ENCODE measurements around the gene ARMH4.

Gene ARMH4

DNA sequence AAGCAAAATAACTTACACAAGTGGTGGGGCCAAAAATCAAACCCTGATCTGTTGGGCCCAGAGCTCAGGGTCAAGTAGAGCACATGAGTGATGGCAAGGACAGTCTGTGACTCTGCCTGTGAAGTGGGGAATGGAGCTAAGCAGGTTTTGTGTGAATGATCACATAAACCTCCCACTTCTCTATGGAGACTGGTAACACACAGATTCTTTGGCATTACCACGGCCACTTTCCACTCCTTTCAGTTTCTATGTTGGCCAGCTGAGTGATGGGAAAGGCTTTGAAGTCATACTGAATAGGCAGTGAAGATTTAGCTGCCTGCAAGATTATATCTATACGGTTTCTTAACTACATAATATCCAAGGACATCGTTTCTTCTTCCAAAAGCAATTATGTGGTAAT is 97.9 kb downstream of the ARMH4 start:
- no peak for DNase-seq (ENCODE audit: low spot score)

DNA sequence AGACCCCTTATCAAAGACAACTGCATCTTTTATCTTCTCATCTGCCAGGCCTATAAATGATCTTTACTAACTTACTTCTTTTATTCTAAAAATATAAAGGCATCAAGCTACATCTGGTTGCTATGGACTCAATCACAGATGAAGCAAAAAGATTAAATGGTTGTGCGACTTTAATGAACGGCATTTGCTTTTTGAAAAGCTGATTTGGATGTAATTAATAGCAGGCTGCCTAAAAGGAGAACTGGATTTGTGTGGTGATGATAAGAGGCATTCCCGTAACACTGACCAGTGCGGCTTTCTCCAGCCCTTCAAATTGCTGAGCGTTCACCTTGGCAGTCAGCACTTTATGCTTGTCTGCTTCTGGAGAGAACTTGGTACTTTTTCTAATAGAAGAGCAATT is 103.8 kb downstream of the ARMH4 start:
- DNase-seq (ENCODE audit: low spot score): no peak

- no peak for DNase-seq (ENCODE audit: low spot score)
These were observed 124.1 kb downstream of the ARMH4 start for GRCh38 chr14:58027904-58028303.

GRCh38 chr14:58026967-58027366 is 125.0 kb downstream of the ARMH4 start:
- DNase-seq (ENCODE audit: low spot score): no peak

GRCh38 chr14:58026219-58026618 is 125.8 kb downstream of the ARMH4 start:
- no peak for DNase-seq (ENCODE audit: low spot score)

DNA sequence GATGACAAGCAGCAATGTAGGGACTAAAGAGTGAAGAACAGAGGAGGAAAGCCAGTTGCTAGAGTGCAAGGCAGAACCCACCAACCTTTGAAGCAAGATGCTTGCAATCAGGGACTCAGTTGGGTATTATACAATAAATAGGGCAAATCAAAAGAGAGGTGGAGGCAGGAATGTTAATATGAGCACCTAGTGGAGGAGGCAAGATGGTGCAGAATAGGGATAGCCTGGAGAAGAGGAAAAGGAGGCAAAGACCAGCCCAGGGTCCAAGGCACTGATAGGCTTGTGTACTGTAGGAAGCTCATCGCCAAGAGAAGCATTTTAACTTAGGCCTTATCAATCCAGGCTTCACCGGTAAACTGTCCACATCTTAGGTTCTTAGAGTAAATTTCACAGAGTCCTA is 137.2 kb downstream of the ARMH4 start:
- DNase-seq (ENCODE audit: low spot score): no peak

GRCh38 chr14:58002618-58003017 is 149.4 kb downstream of the ARMH4 start:
- DNase-seq (ENCODE audit: low spot score): no peak

- DNase-seq (ENCODE audit: low spot score): no peak
These were observed 152.0 kb downstream of the ARMH4 start for GRCh38 chr14:57999979-58000378.

- DNase-seq (ENCODE audit: low spot score): no peak
These were observed 152.5 kb downstream of the ARMH4 start for GRCh38 chr14:57999471-57999870.

DNA sequence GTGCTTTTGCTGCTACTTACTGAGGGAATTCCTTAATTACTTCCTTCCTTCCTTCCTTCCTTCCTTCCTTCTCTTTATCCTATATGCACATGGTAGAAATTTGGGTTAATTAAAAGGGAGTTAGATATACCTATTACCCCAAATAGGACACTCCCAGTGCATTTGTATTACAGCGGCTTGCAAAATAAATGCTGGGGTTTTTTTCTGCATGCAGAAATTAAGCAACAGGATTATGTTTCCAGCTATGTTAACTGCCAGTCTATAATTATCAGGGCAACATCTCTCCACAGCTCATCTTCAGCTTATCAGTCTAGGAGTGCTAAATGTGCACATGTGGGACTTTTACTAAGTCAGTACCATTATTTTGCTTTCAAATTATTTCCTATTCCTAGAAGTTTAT is 153.2 kb downstream of the ARMH4 start:
- DNase-seq (ENCODE audit: low spot score): no peak

GRCh38 chr14:57991353-57991752 is 160.7 kb downstream of the ARMH4 start:
- no peak for DNase-seq (ENCODE audit: low spot score)

GRCh38 chr14:57988445-57988844 is 163.6 kb downstream of the ARMH4 start:
- no peak for DNase-seq (ENCODE audit: low spot score)

DNA sequence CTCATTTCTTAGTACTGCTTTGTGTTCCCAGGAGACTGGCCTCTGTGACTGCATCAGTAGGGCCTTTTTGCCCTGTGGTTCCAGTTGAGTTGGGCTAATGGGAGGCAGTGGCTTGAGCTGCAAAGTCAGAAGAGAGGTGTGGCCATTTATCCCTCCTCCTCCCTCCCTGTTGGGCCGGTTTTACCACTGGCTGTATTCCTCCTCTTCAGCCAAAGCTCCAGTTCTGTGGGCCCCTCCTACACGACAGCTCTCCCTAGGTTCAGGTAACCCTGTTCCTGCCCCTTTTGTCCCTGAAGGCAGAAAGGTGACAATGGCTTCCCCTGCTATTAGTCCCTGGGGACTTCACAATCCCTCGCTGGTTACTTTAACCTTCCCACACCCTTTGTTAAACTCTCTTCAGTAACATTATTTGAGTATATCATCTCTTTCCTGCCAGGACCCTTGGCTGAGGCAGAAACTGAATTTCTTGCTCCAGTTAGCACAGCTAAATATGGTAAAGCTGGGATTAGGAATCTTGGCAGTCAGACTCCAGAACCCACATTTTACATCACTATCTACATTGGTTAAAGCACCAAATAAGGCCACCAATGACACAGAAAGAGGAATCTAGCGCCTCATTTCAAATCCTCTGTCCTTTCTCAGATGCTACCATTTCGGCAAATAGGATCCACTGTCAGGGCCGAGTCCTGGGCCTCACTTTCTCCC is 164.3 kb downstream of the ARMH4 start:
- DNase-seq (ENCODE audit: low spot score): no peak

DNA sequence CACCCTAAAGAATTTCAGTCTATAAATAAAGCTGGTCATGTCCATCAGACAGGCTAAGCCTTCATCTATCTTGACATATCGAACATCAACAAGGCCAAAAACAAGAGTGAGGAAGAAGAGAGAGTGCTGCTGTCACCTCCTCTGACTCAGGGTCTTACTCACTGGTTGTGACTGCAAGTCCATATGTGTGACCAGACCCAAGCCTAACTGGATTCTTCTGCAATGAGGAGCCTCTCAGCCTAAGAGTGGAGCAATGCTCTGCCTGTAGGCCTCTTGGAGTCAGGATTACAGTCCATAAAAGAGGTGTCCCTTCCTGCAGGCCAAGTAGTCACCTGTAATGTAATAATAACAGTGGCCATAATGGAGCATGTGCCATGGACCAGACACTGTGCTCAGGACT is 165.0 kb downstream of the ARMH4 start:
- DNase-seq (ENCODE audit: low spot score): no peak

GRCh38 chr14:57982804-57983634 is 169.0 kb downstream of the ARMH4 start:
- peak; percentile 7 for DNase-seq (ENCODE audit: low spot score)

DNA sequence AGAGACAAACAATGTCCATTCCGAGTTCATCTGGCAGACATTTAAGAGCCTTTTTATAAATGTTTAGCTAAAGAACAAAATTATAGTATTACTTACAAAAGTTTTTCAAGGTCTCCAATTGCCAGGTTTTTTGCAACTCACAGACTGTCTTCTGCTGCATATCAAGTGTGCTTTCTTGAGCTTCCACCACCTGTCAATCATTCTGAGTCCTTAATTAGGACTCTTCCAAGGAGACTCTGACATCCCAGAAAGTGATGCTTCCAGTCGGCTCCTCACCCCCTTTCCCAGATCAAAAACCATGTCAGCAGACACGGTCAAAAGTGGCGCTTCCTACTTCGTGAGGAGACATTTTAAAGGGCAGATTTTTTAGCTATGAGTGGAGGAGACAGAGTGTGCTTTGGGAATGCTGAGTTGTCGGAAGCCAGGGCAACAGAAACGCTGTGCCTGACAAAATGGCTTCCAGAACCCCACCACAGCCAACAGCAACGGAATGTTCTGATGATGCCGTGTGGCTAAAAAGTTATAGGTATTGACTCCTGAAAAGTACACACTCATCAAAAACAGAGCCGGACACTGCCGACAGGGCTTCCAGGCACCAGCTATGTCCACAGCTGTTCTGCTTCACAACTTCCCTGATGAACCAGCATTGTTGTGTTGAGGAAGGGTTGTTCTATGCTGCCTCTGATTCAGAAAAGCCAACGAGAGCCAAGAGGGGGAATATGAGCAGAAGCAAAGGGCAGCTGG is 170.0 kb downstream of the ARMH4 start:
- DNase-seq (ENCODE audit: low spot score): no peak

- no peak for DNase-seq (ENCODE audit: low spot score)
These were observed 172.5 kb downstream of the ARMH4 start for GRCh38 chr14:57979376-57980048.

- no peak for DNase-seq (ENCODE audit: low spot score)
These were observed 175.3 kb downstream of the ARMH4 start for GRCh38 chr14:57976701-57977100.

DNA sequence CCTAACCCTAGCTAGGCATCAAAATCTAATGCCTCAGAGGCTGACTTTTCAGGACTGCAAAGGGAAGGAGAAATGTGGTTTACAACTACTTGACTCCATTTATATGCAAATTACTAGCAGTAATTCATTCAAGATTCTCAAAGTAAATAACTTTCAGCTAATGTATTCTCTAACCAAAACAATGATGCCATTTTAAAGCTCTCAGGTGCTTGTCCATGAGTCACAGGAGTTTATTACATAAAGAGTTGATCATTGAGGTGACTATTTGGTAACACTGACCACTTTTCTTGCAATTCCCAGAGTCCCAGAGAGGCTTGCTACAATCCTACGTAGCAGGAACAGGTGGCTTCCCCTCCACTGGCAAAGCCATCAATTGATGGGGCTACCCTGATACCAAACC is 177.1 kb downstream of the ARMH4 start:
- DNase-seq (ENCODE audit: low spot score): no peak

DNA sequence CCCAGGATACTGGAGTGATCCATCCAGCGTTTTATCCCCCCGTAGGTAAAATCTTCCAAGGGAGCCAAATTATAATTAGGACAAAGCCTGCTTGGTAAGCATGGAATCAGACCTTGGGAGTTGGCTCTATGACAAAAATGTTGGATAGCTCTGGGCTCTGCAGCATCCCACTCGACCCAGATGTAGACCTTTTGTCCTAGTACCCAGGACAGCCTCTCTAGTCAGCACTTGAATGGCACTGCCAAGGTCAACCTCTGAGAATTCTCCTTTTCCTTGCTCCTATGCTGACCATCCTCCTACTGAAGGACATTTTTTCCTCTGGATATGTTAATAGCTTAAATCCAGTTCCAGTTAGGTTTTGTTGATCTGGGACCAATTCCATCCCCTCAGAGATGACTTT is 181.4 kb downstream of the ARMH4 start:
- no peak for DNase-seq (ENCODE audit: low spot score)

DNA sequence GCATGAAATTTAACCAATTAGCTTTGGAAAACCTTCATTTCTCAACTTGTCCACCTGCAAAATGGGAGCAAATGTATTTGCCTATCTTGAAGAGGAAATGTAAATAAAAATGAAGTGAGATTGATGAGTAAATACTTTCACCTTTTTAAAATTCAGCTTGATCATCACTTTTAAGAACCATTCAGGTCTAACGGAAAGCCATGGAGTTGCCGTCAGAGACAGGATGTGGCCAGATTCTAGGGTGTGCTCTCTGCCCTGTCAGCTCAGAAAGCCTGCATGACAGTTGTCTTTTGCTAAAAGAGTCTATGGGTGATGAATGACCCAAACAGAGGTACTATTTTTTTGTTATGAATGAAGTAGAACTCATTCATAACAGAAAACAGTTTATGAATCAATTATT is 181.8 kb downstream of the ARMH4 start:
- DNase-seq (ENCODE audit: low spot score): no peak

DNA sequence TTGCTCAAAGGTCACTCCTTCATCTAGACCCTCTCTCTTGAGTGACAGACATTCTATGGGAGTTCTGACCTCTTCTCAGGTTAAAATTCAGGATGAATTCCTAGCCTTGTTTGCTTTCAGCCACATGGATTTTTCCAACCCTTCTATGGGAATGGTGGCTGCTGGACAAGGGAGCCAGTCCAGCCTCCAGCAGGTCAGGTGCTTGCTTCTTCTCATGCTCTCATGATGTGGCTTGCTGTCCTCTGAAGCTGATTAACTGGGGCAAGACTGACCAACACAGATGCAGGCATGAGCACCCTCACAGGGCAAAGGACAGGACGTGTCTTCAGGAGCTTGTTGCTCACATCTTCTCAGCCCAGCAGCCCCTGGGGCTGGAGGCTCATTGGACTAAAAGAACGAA is 188.9 kb downstream of the ARMH4 start:
- no peak for DNase-seq (ENCODE audit: low spot score)

Data from AG08396 (cell line).